GM21723 (cell line): ENCODE measurements around the gene SPDYE16.
"Not testable (repeated sequence)": the region's sequence is repeated elsewhere in the genome, so short reads cannot be mapped to it uniquely, and the experiment has no call there.

Experiments
- ATAC-seq: cut with Tn5 transposase; IDR thresholded peaks from one replicate; pipeline ENCODE4 v1.9.1; 2021; ENCODE audit warnings: mild to moderate bottlenecking, moderate library complexity; ENCODE audit not compliant: unreplicated experiment

Gene SPDYE16, protein sequence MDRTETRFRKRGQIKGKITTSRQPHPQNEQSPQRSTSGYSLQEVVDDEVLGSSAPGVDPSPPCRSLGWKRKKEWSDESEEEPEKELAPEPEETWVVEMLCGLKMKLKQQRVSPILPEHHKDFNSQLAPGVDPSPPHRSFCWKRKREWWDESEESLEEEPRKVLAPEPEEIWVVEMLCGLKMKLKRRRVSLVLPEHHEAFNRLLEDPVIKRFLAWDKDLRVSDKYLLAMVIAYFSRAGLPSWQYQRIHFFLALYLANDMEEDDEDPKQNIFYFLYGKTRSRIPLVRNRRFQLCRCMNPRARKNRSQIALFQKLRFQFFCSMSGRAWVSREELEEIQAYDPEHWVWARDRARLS

DNA sequence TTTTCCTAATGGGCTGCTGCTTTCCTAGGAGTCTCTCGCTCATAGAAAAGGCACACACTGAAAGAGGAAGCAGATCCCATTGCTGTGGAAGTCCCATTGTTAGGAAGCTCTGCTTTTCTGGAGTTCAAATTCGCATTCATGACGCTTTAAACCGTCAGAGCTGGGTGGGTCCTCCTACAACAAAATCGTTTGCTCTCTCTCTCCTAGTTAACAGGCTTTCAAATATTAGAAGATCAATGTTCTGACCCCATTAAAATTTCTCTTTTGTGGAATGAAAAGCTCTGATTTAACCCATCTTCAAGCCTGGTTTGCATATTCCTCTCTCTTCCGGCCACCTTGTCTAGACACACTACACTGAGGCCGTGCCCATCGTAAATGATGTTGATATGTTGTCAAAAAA, at the start of gene SPDYE16:
Gene SPDYE16 (minus strand): TSS at position 101 of the 400 bp plus-strand sequence. CDS start 1,838 bp downstream, outside the sequence.
- not testable (repeated sequence) for ATAC-seq

DNA sequence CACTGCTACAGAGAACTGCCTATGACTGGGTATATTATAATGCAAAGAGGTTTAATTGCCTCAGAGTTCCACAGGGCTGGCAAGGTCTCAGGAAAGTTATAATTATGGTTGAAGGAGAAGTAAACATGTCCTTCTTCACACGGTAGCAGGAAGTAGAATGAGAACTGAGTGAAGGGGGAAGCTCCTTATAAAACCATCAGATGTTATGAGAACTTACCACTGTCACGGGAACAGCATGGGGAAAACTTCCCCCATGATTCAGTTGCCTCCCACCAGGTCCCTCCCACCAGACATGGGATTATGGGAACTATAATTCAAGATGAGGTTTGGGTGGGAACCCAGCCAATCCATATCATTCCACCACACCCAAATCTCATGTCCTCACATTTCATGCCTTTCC, 49.6 kb upstream of the SPDYE16 start:
- ATAC-seq, result not testable (repeated sequence)

DNA sequence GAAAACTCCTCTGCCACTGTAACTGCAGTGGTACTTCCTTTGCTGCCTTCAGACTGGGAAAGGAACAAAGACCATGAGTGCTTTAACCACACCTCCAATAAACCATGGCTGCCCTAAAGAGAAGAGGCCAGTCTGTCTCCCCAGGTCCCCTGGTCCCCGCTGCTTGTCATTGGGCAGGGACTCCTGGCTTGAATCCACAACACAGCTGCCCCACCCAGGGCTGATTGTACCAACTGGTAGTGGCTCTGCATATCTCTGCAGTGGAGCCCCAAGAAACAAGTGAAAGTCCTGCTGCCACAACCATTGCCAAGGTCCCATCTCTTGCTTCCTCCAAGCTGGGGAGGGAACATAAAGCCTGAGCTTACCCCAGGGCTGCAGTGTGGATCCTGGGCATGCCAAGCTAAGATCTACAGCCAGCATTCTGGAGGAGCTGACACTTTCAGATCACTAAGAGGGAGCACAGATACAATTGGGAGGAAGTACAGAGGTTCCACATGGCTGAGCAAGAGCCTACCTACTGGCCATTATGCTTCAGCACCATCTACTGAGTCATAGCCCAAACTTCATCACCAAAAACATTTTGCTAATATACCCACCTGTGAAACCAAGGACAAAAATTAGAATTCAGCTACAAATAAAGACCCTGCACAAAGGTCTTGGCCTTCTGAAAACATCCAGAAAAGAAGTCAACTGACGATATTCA, 48.7 kb upstream of the SPDYE16 start:
- ATAC-seq, result peak; percentile 84

DNA sequence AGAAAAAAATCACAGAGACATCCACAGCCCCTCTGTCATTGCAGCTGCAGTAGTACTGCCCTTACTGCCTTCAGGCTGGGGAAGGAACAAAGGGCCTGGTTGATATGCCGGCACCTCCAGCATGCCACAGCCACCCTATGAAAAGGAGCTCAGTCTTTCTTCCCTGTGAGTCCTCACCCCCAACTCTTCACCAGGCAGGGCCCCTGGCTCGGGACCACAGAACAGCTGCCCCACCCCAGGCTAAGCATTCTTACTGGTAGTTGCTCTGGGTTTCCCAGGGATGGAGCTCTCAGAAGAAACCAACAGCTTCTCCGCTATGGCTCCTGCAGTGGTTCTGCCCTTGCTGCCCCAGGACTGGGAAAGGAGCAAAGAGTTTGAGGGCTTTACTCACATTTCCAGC, 47.9 kb upstream of the SPDYE16 start:
- ATAC-seq, result not testable (repeated sequence)

DNA sequence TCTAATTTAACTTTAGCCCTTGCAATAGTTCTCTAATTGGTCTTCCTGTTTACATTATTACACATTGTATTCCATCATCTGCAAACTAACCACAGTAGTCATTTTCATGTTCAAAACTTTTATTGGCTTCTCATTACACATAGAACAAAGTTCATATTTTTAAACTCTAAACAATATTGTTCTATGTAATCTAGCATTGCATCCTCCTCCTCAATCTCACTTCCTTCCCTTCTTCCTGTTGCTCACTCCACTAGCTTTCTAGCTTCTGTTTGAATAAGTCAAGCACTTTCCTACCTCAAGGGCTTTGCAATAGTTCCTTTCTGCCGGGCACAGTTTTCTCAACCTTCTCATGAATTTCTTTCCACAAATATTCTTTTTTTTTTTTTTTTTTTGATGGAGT, 45.5 kb upstream of the SPDYE16 start:
- ATAC-seq, result not testable (repeated sequence)

DNA sequence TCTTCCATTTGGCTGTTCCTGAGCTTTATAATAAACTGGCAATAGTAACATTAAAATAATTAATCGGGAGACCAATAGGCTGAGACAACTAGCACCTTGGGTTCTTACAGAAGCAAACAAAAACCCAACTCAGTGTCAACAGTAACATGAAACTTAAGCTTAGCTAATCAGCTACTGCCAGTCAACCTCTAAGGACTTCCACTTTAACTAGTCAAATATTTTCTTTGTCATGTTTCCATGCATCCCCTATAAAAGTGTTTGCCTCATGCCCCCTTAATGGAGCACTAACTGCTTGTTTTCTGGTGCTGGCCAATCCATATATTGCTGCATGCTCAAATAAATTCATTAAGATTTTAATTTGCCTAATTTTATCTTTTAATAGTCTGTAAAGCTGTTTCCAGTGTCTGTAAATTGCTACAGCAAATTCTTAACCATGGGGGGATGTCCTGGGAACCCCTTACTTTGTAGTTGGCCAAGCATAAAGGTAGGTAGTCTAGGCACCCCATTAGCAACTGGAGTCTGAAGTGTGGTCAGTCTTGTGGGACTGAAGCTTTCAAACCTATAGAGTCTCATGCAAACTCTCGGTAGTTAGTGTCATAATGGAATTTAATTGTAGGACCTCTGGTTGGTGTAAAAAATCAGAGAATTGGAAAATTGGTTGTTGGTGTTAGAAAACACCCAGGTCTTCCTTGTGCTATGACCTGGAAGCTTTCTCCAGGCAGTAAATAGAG, 43.7 kb upstream of the SPDYE16 start:
- not testable (repeated sequence) for ATAC-seq

DNA sequence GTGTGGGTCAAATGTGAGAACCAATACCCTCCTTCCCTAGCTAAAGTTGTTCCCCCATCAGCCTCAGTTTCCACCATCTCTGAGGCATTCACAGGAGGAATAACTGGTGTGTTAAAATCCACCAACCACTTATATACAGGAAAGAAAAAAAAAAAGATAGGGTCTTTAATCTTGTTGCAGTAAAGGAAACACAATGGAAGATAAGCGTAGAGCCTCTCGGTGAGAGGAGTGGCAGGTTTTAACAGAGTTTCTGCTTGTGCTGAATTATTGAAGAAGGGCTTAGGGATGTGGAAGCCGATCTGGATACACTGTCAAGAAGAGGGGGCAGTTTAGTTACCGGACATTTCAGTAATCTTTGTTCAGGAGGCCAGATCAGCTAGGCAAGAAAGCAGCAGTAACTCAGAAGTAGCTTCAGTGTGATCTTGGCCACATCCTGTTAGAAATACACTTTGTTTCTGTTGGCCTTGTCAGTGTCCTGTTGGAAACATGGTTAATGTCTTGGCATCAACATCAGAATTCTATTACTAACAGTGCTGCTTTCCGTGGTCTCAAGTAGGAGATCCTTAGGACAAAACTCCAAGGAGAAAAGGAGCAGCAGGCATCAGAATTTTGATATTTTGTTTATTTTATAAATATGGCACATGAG, 40.7 kb upstream of the SPDYE16 start:
- ATAC-seq, result not testable (repeated sequence)

DNA sequence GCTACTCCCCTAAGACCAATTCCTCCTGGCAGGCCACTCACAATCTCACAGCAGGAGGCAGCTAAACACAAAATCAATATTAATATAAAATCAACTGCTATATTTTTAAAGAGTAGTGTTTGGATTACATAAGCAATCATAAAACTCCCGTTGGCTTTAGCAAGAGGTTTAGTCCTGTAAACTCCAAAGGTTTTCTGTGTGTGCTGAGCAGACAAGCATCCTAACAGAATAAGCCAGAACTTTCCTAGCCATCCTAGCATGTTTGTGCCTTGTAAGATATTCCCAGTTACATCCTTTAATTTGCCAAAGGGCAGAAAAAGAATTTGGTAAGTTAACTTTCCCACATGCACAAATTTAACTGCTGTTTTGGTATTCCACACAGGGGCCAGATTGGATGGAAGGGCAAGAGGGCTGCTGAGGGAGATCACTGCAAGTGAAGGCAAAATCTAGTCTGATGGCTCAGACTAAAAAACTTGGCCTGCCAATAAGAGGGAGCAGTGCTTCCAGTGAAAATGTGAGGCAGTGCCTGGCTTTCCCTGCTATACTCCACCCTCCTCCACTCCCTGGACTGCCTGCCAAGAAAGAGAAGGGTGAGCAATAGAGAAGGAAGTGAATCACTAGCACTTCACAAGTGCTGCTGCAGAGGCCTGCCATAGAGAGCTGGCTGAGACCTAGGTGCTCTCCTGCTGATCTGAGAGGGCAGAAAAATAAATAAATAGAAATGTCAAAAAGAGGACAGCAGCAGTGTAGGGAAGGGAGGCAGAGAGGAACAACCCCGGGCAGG, 39.9 kb upstream of the SPDYE16 start:
- ATAC-seq, result not testable (repeated sequence)

DNA sequence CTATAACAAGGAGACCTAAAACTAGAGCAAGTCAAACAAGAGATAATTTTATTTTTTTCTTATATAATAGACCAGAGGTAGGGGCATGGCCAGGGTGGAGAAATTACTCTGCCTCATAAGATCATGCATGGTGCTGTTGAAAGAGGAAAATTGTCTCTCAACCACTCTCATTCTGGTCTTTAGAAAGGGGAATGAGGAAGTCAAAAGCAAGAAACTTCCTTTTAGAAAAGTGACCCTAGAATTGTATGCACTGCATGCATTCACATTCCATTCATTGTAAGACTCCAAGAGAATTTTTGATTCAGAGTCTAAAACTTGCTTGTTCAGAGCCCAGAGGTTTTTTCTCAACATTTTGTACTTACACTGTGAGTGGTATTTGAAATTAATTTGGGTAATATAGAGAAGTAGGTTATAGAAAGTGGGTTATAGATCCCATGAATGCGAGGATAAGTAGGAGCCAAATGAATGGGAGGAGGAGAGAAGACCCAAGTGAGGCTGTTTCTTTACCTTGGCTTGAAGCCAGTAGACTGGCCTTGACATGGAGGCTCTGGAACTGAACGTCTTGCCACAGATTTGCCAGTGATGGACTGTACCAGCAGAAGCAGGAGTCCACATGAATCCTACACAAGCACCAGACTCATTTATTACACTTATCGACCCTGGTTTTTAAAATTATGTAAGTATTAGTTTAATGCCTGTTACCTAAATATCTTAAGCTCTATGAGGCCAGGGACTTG, 33.0 kb upstream of the SPDYE16 start:
- ATAC-seq, result not testable (repeated sequence)

DNA sequence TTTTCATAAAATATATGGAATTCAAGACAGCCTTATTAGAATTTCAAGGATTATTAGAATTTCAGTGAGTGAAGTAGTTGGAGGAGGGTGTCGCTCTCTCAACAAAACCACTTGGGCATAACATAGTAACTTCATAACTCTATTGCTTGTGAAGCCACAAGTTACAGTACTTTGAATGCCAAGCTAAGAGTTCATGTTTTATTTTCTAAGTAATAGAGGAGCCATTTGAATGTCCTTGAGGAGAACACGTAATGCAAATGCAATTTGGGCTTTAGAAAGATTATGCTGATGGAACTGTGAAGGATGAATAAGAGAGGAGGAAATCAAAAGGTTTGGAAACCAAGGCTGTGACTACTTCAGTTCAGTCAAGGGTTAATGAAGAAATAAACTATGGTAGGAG, 32.3 kb upstream of the SPDYE16 start:
- ATAC-seq, result not testable (repeated sequence)

DNA sequence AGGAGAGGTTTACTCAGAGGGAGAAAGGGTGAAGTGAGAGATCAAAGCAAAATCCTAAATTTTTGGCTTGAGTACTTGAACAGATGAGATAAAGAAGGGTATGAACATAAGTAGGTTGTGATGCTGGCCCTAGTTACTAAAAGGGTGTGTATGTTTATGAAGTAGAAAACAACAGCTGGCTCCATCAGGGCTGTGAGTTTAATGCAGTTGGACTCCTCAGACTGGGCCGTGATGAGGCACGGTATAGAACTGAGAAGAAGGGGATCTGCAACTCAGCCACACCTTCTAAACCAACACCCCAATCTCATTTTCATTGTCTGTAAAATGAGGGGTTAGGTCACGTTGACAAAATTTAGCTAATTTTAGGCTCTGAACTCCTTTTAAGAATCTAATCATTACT, 29.2 kb upstream of the SPDYE16 start:
- ATAC-seq, result not testable (repeated sequence)

DNA sequence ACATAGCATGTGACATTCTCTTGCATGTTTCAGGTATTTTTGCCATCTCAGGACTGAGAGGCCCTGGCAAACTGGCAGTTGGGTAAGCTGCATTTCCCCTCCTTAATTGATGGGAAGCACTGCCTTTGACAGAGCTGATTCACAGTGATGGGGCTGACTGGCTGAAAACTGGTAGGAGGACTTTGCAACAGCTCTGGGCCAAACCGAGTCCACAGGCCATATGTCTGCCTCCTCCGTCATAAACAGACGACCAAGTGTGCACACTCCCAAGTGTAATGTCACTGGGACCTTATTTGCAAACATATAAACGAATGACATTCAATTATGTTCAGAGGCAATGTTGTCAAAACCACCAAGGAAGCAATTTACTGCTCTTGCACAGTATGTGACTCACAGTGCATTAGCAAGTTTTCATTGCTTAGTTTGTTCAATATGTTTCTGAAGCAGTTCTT, 27.3 kb upstream of the SPDYE16 start:
- ATAC-seq, result not testable (repeated sequence)

DNA sequence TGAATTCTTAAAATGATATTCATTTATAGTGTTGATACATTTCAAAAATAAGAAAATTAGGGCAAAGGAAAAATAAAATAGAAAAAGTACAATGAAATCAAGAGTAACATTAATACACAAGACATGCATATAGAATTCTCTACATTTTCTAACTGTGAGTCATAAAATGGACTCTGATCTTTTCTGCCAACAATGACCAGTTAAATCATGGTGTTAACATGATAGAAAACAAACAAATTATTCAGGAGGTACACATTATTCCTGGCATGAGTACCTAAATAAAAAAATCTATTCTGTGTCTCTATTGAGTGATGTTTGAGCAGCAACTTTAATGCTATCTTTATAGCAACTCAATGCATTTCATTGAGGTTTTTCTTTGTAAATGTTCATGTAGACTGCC, 25.6 kb upstream of the SPDYE16 start:
- ATAC-seq, result not testable (repeated sequence)

DNA sequence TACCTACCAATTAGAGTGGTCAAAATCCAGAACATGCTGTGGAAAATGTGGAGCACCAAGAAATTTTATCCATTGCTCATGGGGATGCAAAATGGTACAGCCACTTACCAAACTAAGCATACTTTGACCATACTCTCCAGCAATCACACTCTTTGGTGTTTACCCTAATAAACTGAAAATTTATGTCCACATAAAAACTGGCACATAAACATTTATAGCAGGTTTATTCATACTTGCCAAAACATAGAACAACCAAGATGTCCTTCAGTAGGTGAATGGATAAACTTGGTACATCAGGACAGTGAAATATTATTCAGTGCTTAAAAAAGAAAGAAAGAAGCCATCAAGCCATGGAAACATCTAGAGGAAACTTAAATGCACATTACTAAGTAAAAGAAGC, 24.7 kb upstream of the SPDYE16 start:
- not testable (repeated sequence) for ATAC-seq

DNA sequence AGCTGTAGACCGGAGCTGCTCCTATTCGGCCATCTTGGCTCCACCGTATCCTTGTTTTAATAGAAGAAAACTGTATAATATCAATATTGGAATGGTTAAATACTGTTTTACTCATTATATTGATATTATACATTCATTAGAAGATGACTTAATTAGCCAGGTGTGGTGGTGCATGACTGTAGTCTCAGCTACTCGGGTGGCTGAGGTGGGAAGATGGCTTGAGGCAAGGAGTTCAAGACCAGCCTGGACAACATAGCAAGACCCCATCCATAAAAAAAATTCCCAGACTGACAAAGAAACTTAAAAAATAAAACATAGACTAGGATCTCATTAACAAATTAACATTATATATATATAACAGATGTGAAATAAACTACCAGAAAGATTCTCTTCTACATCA, 24.2 kb upstream of the SPDYE16 start:
- not testable (repeated sequence) for ATAC-seq

DNA sequence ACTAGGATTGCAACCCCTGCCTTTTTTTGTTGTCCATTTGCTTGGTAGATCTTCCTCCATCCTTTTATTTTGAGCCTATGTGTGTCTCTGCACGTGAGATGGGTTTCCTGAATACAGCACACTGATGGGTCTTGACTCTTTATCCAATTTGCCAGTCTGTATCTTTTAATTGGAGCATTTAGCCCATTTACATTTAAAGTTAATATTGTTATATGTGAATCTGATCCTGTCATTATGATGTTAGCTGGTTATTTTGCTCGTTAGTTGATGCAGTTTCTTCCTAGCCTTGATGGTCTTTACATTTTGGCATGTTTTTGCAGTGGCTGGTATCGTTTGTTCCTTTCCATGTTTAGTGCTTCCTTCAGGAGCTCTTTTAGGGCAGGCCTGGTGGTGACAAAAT, 21.9 kb upstream of the SPDYE16 start:
- ATAC-seq, result not testable (repeated sequence)

DNA sequence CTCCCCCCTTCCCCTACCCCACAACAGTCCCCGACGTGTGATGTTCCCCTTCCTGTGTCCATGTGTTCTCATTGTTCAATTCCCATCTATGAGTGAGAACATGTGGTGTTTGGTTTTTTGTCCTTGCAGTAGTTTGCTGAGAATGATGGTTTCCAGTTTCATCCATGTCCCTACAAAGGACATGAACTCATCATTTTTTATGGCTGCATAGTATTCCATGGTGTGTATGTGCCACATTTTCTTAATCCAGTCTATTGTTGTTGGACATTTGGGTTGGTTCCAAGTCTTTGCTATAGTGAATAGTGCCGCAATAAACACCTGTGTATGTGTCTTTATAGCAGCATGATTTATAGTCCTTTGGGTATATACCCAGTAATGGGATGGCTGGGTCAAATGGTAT, 18.2 kb upstream of the SPDYE16 start:
- ATAC-seq, result not testable (repeated sequence)

DNA sequence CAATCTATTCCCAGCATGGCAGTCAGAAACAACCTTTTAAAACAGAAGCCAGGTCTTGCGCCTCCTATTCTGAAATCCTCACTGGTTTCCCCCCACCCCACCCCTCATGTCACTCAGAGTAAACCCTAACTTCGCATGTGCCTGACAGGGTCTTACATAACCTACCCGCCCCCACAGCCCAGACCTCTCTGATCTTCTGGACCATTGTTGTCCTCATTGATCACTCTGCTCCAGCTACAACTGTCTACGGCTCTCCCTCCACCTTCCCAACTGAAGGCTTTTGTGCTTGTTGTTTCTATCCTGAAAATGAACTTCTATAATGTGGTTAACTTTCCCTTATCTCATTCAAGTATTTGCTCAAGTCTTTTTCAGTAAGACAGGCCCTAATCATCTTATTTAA, 17.1 kb upstream of the SPDYE16 start:
- ATAC-seq, result not testable (repeated sequence)

DNA sequence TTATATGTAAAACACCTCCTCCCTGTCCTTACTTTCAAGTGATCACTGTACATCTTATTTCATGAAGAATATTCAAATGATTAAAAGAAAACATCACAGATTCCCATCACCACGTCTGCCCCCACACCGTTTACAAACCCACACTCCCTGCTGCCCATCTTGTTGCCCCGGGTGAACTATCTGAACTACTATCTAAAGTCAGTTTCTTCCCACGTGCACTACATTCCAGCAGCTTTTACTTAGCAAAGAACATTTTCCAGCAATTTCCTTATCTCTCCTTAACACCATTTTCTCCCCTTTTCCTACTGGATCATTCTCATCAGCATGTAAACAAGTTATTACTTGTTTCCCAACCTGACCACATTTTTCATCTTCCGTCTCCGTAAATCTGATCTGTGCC, 16.6 kb upstream of the SPDYE16 start:
- ATAC-seq, result not testable (repeated sequence)
